ENCODE data around the gene MED26.
"Not testable (repeated sequence)": the region's sequence is repeated elsewhere in the genome, so short reads cannot be mapped to it uniquely, and the experiment has no call there.

Gene MED26

DNA sequence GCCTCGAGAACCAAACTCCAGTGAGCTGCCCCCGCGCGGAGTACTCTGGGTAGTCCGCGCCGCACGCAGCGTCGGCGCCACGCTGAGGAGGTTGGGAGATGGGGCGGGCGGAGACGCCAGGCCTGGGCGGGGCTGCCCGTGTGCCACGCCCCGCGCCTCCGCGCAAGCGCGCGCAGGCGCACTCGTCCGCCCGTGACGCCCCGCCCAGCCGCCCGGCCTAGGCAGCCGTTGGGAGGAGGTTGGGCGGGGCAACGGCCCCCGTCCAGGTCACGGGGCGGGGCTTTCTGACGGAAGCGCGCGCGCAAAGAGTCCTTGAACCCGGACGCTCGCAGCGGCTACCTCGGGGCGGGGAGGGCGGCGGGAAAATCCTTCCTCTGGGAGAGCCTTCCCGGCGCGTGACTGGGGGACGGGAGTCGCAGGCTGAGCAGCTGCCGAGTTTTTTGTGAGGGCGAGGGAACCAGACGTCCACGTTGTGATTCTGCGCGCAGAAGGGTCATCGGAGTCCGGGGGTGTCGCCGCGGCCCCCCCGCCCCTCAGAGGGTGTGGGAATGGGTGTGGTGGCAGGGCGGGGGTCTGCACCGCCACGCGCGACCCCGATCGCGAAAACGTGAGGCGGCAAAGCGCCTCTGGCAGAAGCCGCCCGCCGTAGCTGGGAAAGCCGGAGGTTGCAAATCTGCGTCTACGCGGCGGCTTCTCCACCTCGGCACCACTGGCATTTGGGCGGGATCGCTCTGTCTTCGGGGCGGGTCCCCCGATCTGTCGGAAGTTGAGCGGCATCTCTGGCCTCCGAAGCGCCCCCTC is at the start of gene MED26:
TSS of gene MED26 (minus strand) at position 22 of the 801 bp plus-strand sequence. CDS start 261 bp downstream, outside the sequence.
- peak; percentile 93 to 94 for DNase-seq (ENCODE audit: low read depth in 2 of 2)

DNA sequence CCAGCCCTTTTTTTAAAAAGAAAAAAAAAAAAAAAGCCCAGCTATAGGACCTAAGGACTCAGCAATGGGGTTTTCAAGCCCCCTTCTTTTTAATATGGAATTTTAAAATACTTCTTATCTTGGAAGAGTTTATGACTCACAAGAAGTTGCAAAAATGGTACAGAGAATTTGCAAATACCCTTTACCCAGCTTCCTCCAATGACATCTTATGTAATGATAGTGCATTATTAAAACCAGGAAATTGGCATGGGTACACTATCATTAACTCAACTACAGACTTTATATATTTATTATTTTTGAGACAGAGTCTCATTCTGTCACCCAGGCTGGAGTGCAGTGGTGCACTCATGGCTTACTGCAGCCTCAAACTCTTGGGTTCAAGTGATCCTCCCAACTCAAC is 49.1 kb upstream of the MED26 start:
- DNase-seq (ENCODE audit: low read depth in 2 of 2), result no peak

- DNase-seq (ENCODE audit: low read depth in 2 of 2), result no peak
These were observed 48.2 kb upstream of the MED26 start for GRCh38 chr19:16676101-16676798.

GRCh38 chr19:16673839-16674238 is 45.8 kb upstream of the MED26 start:
- not testable (repeated sequence) for DNase-seq (ENCODE audit: low read depth in 2 of 2)

GRCh38 chr19:16673231-16673630 is 45.2 kb upstream of the MED26 start:
- no peak for DNase-seq (ENCODE audit: low read depth in 2 of 2)

DNA sequence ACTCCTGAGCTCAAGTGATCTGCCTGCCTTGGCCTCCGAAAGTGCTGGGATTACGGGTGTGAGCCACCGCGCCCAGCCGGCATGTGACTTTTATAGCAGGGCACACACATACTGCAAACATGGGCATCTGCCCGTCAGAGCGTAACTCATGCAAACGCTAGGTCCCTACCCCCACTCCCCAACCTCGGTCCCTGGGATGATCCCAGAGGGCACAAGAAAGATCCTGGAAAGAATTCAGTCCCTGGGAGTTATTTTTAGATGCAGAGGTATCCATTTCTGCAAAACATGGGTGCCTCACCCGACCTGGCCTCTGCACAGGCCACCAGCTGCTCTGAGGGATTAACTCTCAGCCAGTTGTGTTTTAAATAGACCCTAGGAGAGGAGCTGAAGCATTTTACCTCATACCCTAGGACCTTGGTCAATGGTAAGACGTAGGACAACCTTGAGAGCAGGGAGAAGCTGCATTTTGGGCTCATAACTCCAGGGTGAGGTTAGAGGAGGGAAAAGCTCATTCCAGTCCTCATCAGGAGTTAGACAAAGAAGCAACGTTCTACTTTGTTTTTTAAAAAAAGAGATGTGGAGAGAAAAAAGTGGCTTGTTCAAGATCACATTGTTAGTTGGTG is 43.8 kb upstream of the MED26 start:
- no peak for DNase-seq (ENCODE audit: low read depth in 2 of 2)

DNA sequence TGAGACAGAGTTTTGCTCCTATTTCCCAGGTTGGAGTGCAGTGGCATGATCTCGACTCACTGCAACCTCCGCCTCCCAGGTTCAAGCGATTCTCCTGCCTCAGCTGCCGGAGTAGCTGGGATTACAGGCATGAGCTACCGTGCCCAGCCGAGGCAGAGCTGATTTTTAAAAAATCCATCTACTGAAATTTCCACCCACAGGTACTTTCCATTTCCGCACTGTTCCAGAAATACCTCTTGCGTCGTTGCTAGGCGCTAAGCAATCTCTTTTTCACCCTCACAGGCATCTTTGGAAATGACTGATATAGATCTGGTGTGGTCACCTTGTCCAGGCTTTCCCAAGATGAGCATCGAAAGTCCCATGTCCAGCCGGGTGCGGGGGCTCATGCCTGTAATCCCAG is 42.3 kb upstream of the MED26 start:
- no peak for DNase-seq (ENCODE audit: low read depth in 2 of 2)

- not testable (repeated sequence) for DNase-seq (ENCODE audit: low read depth in 2 of 2)
These were observed 40.7 kb upstream of the MED26 start for GRCh38 chr19:16668702-16669101.

DNA sequence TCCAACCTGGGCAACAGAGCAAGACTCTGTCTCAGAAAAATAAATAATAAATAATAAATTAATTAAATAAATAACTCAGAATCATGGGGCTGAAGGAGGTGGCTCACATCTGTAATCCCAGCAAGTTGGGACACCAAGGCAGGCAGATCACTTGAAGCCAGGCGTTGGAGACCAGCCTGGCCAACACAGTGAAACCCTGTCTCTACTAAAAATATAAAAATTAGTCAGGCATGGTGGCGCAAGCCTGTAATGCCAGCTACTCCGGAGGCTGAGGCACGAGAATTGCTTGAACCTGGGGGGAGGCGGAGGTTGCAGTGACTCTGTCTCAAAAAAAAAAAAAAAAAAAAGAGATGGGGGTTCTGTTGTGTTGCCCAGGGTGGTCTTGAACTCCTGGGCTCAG is 40.2 kb upstream of the MED26 start:
- no peak for DNase-seq (ENCODE audit: low read depth in 2 of 2)

GRCh38 chr19:16661480-16662034 is 33.6 kb upstream of the MED26 start:
- DNase-seq (ENCODE audit: low read depth in 2 of 2), result no peak

DNA sequence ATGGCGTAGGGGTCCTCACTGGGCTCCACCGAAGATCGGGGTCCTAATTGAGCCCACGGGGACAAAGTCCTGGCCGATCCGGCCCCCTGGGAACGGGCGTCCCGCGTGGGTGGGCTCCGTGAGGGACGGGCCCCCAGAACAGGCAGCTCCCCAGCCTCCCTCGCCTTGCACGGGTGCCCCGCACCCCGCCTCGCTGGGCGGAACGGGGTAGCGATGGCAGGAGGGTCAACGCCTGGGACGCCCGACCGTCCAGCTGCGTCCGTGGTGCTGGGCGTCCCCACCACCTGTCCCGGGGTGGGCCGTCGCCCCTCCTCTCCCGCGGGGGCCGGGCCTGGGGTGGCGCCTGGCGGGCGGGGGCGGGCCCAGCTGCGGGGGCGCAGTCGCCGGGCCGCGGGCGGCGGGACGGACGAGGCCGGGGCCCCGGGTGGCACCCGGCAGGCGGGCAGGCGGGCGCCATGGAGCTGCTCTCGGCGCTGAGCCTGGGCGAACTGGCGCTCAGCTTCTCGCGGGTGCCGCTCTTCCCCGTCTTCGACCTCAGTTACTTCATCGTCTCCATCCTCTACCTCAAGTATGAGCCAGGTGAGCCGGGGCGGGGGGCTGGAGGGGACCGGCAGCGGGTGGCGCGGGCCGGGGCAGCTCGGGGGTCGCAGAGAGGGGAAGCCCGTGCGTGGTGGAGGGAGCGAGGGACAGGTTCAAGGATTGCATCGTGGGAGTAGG is 32.9 kb upstream of the MED26 start, which contains the start of gene TMEM38A:
TSS of gene TMEM38A (plus strand) at position 377 of the 717 bp plus-strand sequence. CDS start at position 456, 79 bp downstream.
- no peak for DNase-seq (ENCODE audit: low read depth in 2 of 2)

DNA sequence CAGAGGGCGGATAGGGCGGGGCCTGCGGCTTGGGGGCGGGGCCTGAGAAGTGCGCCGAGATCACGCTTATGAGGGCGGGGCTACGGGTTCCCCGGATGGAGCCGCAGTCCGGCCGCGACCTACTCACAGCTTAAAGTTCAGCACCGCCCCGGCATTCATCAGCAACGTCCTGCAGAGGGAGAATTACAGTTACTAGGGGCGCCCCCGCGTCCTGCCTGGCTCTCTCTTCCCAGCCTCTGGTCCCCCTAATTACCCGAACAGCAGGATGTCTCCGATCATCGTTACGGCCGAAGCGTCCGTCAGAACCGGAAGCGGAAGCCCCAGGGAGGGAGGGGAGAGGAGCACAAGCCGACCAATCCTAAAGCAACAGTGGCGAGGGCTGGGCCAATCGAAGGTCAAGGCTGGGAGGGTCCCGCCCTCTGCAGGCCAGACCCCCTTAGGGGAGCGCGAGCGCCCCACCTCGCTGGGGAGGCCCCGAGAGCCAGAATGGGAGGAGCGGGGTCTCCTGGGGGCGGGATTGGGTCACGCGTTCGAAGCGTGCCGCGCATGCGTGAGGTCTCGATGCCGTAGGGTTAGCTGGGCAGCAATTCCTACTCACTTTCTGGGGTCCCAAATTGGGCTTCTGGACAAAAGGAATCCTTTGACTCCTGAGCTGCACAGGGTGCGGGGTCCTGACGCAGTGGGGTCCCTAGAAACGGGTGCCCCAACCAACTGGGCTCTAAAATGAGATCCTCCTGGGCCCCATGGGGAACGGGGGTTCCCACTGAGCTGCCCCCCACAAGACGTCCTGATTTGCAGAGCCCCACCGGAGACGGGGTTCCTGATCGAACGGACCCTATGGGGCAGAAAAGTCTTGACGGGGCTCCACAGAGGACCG is 32.1 kb upstream of the MED26 start, which contains the start of gene SMIM7:
TSS of gene SMIM7 (minus strand) at position 313 of the 877 bp plus-strand sequence. CDS start at position 279, 34 bp downstream.
- peak; percentile 94 to 99 for DNase-seq (ENCODE audit: low read depth in 2 of 2)

DNA sequence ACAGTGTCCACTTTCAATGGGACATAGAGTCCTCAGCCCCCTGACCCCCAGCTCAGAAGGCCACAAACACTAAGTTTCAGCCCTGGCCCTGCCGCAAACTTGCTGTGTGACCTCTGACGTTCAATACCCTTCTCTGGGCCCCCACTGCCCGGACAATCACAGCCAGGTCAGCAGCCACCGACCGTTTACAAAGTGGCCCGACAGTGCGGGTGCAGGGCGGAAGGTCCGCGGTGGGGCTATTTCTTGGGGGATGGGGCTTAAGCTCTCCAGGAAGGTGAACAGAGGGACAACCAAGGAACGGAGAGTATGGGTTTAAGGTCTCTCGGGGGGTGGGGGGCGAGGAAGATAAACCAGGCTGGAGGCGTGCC is 31.4 kb upstream of the MED26 start:
- DNase-seq (ENCODE audit: low read depth in 2 of 2), result no peak

DNA sequence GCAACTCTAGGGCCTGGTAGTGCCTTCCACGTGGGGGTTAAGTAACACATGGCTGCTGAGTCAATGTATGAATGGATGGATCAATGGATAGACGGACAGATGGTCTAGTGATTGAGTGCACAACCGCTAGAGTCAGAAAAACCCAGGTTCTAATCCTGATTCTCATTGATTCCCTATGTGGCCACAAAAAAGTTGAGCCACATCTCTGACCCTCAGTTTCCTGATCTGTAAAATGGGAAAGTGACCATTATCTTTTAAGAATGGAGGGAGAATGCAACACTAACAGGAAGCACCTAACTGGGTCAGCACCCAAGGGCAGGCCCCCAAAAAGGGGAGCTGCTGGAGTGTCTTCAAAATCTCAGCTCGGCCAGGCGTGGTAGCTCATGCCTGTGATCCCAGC is 29.4 kb upstream of the MED26 start:
- DNase-seq (ENCODE audit: low read depth in 2 of 2), result no peak

GRCh38 chr19:16655727-16656126 is 27.7 kb upstream of the MED26 start:
- DNase-seq (ENCODE audit: low read depth in 2 of 2), result no peak

GRCh38 chr19:16654627-16655026 is 26.6 kb upstream of the MED26 start:
- no peak for DNase-seq (ENCODE audit: low read depth in 2 of 2)

GRCh38 chr19:16654140-16654539 is 26.1 kb upstream of the MED26 start:
- DNase-seq (ENCODE audit: low read depth in 2 of 2), result no peak

DNA sequence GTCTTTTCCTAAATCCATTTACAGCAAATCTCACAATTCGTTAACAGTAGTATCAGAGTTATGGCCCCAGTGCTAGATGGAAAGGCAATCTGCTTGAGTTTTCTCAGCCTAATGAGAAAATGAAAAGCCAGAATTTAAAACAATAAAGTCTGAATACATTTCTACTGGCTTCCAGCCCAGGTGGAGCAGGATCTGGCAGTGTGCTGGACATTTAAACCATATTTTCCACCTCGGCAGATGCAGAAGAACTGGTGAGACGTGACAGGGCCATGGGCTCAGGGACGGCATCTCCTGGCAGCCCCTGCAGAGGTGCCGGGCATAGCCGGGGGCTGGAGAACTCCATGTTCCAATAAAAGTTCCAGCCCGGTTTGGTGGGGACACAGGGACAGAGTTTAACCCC is 24.9 kb upstream of the MED26 start:
- no peak for DNase-seq (ENCODE audit: low read depth in 2 of 2)

- DNase-seq (ENCODE audit: low read depth in 2 of 2), result not testable (repeated sequence)
These were observed 23.6 kb upstream of the MED26 start for GRCh38 chr19:16651421-16652188.

- no peak for DNase-seq (ENCODE audit: low read depth in 2 of 2)
These were observed 22.8 kb upstream of the MED26 start for GRCh38 chr19:16650821-16651220.
